HepG2 (cell line): ENCODE results near the gene ANKRD10. TPM values are rescaled to one million over a fixed set of nuclear protein-coding genes. Genes with fewer than 3 reads are reported as not detected.
A peak's percentile ranks its signal among the peaks of the same experiment; 100 is the strongest.

Experiments
- ATAC-seq: fragments of 200-7000 bp; cut with Tn5 transposase; 3 replicates; pipeline ENCODE4 v1.9.1; 2020; ENCODE audit warnings: mild to moderate bottlenecking, moderate library complexity
- BruUV-seq: library from RNA; stranded (reverse); fragments of 400-500 nt; replicated peaks from 2 replicates; lab custom pipeline; 2021; lab: Mats Ljungman, UMichigan
- CTCF ChIA-PET: fragments of 300-600 bp; formaldehyde crosslinking; extraction: SDS; loops from one replicate; lab custom pipeline; 2021; ENCODE audit warnings: low total read pairs, inconsistent platforms, low intra/inter-chr PET ratio; lab: Yijun Ruan, JAX
- POLR2A ChIA-PET: fragments of 350-600 bp; sonication (Branson Sonifier 250); formaldehyde crosslinking; loops from one replicate; lab custom pipeline; 2020; ENCODE audit warnings: antibody characterized with exemption, inconsistent platforms; lab: Yijun Ruan, JAX
- DNase-seq: peaks from one replicate; pipeline ENCODE4 v3.0.0-alpha.2; 2015; ENCODE audit warnings: low spot score
- FAIRE-seq: peaks from 3 replicates; lab custom pipeline; 2011; peaks lifted over from hg19 to GRCh38; lab: Jason Lieb, UNC
- H2AFZ ChIP-seq: one replicate; pipeline ENCODE4 v1.6.1; 2011; ENCODE audit warnings: low read length, inconsistent platforms
- H3K27ac ChIP-seq: fragments of 300-600 bp; 3 replicates; pipeline ENCODE4 v1.8.0; 2011; ENCODE audit warnings: mixed run types, mild to moderate bottlenecking, mixed read lengths, low read length, inconsistent platforms; ENCODE audit not compliant: insufficient read depth; ENCODE audit errors: extremely low read length
- H3K27me3 ChIP-seq, 2 experiments: fragments of 200-600 bp in 1 of 2; 2 replicates in 1 of 2; 3 replicates in 1 of 2; pipeline versions ENCODE4 v1.6.0 to v1.8.0; 2011; ENCODE audit warnings: low read length in 2 of 2, mild to moderate bottlenecking in 2 of 2, moderate library complexity in 2 of 2, inconsistent platforms in 1 of 2; ENCODE audit not compliant: insufficient read depth in 2 of 2, control insufficient read depth in 1 of 2
- H3K36me3 ChIP-seq, 2 experiments: fragments of 200-600 bp in 1 of 2; replicated peaks in 1 of 2; 2 replicates in 1 of 2; 3 replicates in 1 of 2; pipeline versions ENCODE4 v1.5.1 to v1.8.0; 2011; ENCODE audit warnings: low read length in 2 of 2, inconsistent platforms in 1 of 2; ENCODE audit not compliant: insufficient read depth in 2 of 2, control insufficient read depth in 1 of 2
- H3K4me1 ChIP-seq: 2 replicates; pipeline ENCODE4 v1.5.1; 2012; ENCODE audit warnings: low read length, inconsistent platforms; ENCODE audit not compliant: insufficient read depth
- H3K4me2 ChIP-seq: 2 replicates; pipeline ENCODE4 v1.6.0; 2011; ENCODE audit warnings: low read depth, low read length, inconsistent platforms
- H3K4me3 ChIP-seq, 3 experiments: fragments of 200-600 bp in 1 of 3; sonication (generic), shearing (Covaris generic) in 1 of 3; replicated peaks in 1 of 3; 2 replicates each; pipeline ENCODE4 v1.5.1; 2011 to 2016; ENCODE audit warnings: low read length in 3 of 3, inconsistent platforms in 2 of 3, low read depth in 2 of 3, mild to moderate bottlenecking in 2 of 3, control low read depth in 1 of 3, mixed read lengths in 1 of 3; ENCODE audit not compliant: insufficient read depth in 1 of 3
- H3K79me2 ChIP-seq: one replicate; pipeline ENCODE4 v1.6.1; 2011; ENCODE audit warnings: low read length, inconsistent platforms; ENCODE audit not compliant: insufficient read depth
- H3K9ac ChIP-seq: 2 replicates; pipeline ENCODE4 v1.6.0; 2011; ENCODE audit warnings: mild to moderate bottlenecking, low read depth, low read length, inconsistent platforms; ENCODE audit not compliant: insufficient read depth
- H3K9me3 ChIP-seq: 2 replicates; pipeline ENCODE4 v1.5.1; 2012; ENCODE audit warnings: mild to moderate bottlenecking, low read length
- H4K20me1 ChIP-seq: 2 replicates; pipeline ENCODE4 v1.6.0; 2011; ENCODE audit warnings: inconsistent platforms, mild to moderate bottlenecking, low read length, moderate library complexity; ENCODE audit not compliant: insufficient read depth
- EED ChIP-seq: sonication (generic); formaldehyde crosslinking; IDR thresholded peaks from 2 replicates; pipeline ENCODE4 v1.5.0; 2020; ENCODE audit warnings: mild to moderate bottlenecking, missing genetic modification reagents
- FOSL2 ChIP-seq: sonication (generic); formaldehyde crosslinking; IDR thresholded peaks from 2 replicates; pipeline ENCODE4 v1.4.0; 2020; ENCODE audit warnings: missing genetic modification reagents
- KAT2B ChIP-seq: fragments of 150-350 bp; IDR thresholded peaks from 2 replicates; pipeline ENCODE4 v1.6.1; 2014; ENCODE audit warnings: low read depth, low read length, borderline replicate concordance
- NFE2L1 ChIP-seq: sonication (generic); formaldehyde crosslinking; IDR thresholded peaks from 2 replicates; pipeline ENCODE4 v1.4.0; 2020; ENCODE audit warnings: missing genetic modification reagents, mild to moderate bottlenecking, borderline replicate concordance
- SAP130 ChIP-seq: IDR thresholded peaks from 2 replicates; pipeline ENCODE4 v1.6.1; 2016; ENCODE audit warnings: low read depth
- SP2 ChIP-seq: sonication (generic); formaldehyde crosslinking; IDR thresholded peaks from 2 replicates; pipeline ENCODE4 v1.5.1; 2020; ENCODE audit warnings: mild to moderate bottlenecking, missing genetic modification reagents
- TSC22D2 ChIP-seq: sonication (generic); formaldehyde crosslinking; IDR thresholded peaks from 2 replicates; pipeline ENCODE4 v1.5.1; 2020; ENCODE audit warnings: missing genetic modification reagents, mild to moderate bottlenecking, borderline replicate concordance
- ZBTB20 ChIP-seq: sonication (generic); formaldehyde crosslinking; IDR thresholded peaks from 2 replicates; pipeline ENCODE4 v1.8.1; 2023; ENCODE audit warnings: missing genetic modification reagents, low read depth, mild to moderate bottlenecking, borderline replicate concordance
- WGBS: methylation state at CpG from one replicate; pipeline ENCODE4 v1.1.6; 2017; ENCODE audit warnings: low lambda C conversion rate; 5-methylcytosine and 5-hydroxymethylcytosine counted together
- in situ Hi-C: cut with HindIII; loops from 2 replicates; pipeline ENCODE4 v1.10.0; 2017; ENCODE audit warnings: low pct_unique_long_range_greater_than_20kb; ENCODE audit not compliant: extremely low pct_ligation_motif_present
- intact Hi-C: fragments of 100-400 bp; cut with micrococcal nuclease; formaldehyde crosslinking; loops from one replicate; pipeline ENCODE4 v1.10.0; 2022; ENCODE audit not compliant: unreplicated experiment
- polyA plus RNA-seq, 8 experiments: library from polyadenylated mRNA; depleted of rRNA in 3 of 8; stranded (reverse) in 7 of 8; unstranded in 1 of 8; fragments of >200 nt; fragmentation: Illumina TruSeq in 4 of 8; extraction: Trizol in 4 of 8; gene quantifications; 2 replicates each; pipeline versions ENCODE4 v1.2.1 to v1.2.3, GENCODE V29; 2011 to 2016; ENCODE audit warnings: low read depth in 4 of 8, missing spikeins in 1 of 8, mixed read lengths in 1 of 8; ENCODE audit not compliant: insufficient read depth in 1 of 8
- total RNA-seq, 5 experiments: library from RNA; depleted of rRNA; stranded (reverse); fragments of >200 nt; fragmentation: Illumina TruSeq; extraction: Trizol; gene quantifications; 2 replicates each; pipeline ENCODE4 v1.2.3, GENCODE V29; 2016; ENCODE audit warnings: low read depth in 1 of 5

The ANKRD10 gene
- total and polyA plus RNA-seq, 2 of the 13 experiments (the other 11 are each of a cell fraction or from before 2014, with no cell fraction given), result 108 to 115 TPM

GRCh38 chr13:110912651-110913051 is 2.2 kb downstream of the ANKRD10 start:
- no peak overlapping the region for H2AFZ ChIP-seq
- peak overlapping the region; percentile 100 for H3K27ac ChIP-seq
- H3K4me2 ChIP-seq, result peak overlapping the region; percentile 93
- POLR2A ChIA-PET, result interaction anchor here (0.7 to 2.6 kb wide), 2 partner anchors 37 to 43 kb away, joined by 3 to 11 read pairs; no protein-coding TSS in a partner anchor
- H3K79me2 ChIP-seq, result peaks cover 65% of the 10 kb centered on the region
- H3K4me1 ChIP-seq, result peaks cover 61% of the 10 kb centered on the region
- no TSS peak for BruUV-seq
- DNase-seq (peak; percentile 54), FAIRE-seq (no peak), ATAC-seq (no peak)
- H4K20me1 ChIP-seq, result peaks cover 61% of the 10 kb centered on the region
- H3K9me3 ChIP-seq, result no peaks in the 10 kb centered on the region
- WGBS, result 0% methylated on average over 6 of the region's 10 CpGs
- peak overlapping the region; percentile 96 to 100 (median 99) for H3K4me3 ChIP-seq
- no peaks in the 10 kb centered on the region; a peak in 1 of 5 replicates for H3K27me3 ChIP-seq
- H3K36me3 ChIP-seq, result peaks cover 7 to 25% of the 10 kb centered on the region in 2 experiments
- CTCF ChIA-PET, result no interaction called here
- TF ChIP-seq FOSL2 (CRISPR knock-in tag) (peak; percentile 30; the same call in 1 of the 2 replicates), SAP130 (CRISPR knock-in tag) (0 out of 2 replicates have a peak, but pooled peaks have one; percentile 19), EED (CRISPR knock-in tag) (no peak)
- peak overlapping the region; percentile 100 for H3K9ac ChIP-seq
- intact Hi-C loops, result no loop called here
- in situ Hi-C loops, result loop anchor here (10.0 kb wide), 1 partner anchor 208 kb away; the partner anchor contains the start of gene CARS2

- Histone ChIP-seq H3K27me3 (no peaks in the 10 kb centered on the region; a peak in 1 of 5 replicates), H3K79me2 (peaks cover 72% of the 10 kb centered on the region), H3K36me3 (peaks cover 10 to 31% of the 10 kb centered on the region in 2 experiments), H4K20me1 (peaks cover 61% of the 10 kb centered on the region), H3K4me2 (peak overlapping the region; percentile 93), H3K4me3 (peak overlapping the region; percentile 4 to 99 (median 96); a peak in 4 of 6 replicates), H3K9ac (peak overlapping the region; percentile 100), H2AFZ (no peak overlapping the region), H3K27ac (peak overlapping the region; percentile 100), H3K4me1 (peaks cover 66% of the 10 kb centered on the region), H3K9me3 (no peaks in the 10 kb centered on the region)
- FAIRE-seq (no peak), DNase-seq (no peak), ATAC-seq (no peak)
- in situ Hi-C loops (loop anchor here (10.0 kb wide), 1 partner anchor 207 kb away; the partner anchor contains the start of gene CARS2), intact Hi-C loops (no loop called here)
- 71% methylated on average over 2 of the region's 2 CpGs for WGBS
- ChIA-PET CTCF (no interaction called here), POLR2A (interaction anchor here (2.6 kb wide), 1 partner anchor 42 kb away, joined by 11 read pairs; no protein-coding TSS in a partner anchor)
- BruUV-seq, result no TSS peak
- TF ChIP-seq TSC22D2 (CRISPR knock-in tag) (no peak), NFE2L1 (no peak), SP2 (CRISPR knock-in tag) (no peak), ZBTB20 (no peak), KAT2B (0 out of 2 replicates have a peak, but pooled peaks have one; percentile 12)
These were observed 3.0 kb downstream of the ANKRD10 start for GRCh38 chr13:110911880-110912279.
